ENCODE data around the gene GPANK1. TPM values are rescaled to one million over a fixed set of nuclear protein-coding genes. Genes with fewer than 3 reads are reported as not detected.
"Not testable (repeated sequence)": the region's sequence is repeated elsewhere in the genome, so short reads cannot be mapped to it uniquely, and the experiment has no call there.

GPANK1 gene
- total RNA-seq, 5 donors from 2014 or later (not counting 1 experiment from before 2014, with no cell fraction given), result 13.0 to 27.6 (median 23.3) TPM

DNA sequence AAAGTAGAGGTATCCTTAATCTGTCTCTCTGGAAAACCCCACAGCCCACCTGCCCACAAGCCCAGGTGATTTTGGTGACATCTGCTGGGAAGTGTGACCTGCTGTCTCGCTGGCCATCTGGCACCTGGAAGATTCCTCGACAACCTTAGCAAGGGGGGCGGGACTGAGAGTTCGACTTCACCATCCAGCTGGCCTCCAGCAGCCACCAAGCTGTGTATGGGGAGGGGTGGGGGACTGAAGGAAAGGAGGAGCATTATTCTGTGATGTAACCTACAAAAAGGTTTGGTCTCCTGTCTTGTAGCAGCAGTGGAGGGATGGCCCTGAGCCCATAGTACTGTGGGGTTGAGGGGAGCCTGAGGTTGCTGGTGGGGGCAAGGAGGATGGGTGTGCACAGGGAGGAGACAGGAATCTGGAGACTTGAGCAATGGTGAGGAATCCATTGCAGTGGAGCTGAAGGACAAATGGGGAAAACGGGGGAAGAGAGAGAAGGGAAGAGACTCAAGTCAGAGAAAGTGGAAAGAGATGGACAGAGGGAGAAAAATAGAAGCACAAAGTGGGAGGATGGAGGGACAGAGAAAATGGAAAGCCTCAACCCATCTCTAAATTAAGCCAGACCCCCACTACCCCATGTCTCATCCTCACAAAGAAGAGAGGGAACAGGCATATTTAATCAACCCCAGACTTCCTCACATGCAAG lies 45.9 kb upstream of the GPANK1 start:
- ChIA-PET POLR2A (no interaction called here), CTCF (no interaction called here)
- H3K27me3 Mint-ChIP-seq, result no peaks in the 10 kb centered on the region
- no peak overlapping the region for H3K27ac Mint-ChIP-seq
- H3K36me3 Mint-ChIP-seq, result no peaks in the 10 kb centered on the region
- peak overlapping the region in 1 of 3 donors; percentile 10 for H3K4me3 Mint-ChIP-seq
- H3K4me1 Mint-ChIP-seq, result peaks cover 17 to 25% (median 24%) of the 10 kb centered on the region in 3 donors
- Histone ChIP-seq H3K4me3 (ENCODE audit: control insufficient read depth in 1 of 2, extremely low read depth in 1 of 2, low read length in 1 of 2) (no peak overlapping the region), H3K4me1 (ENCODE audit: control insufficient read depth in 1 of 2, extremely low read depth in 1 of 2, insufficient read depth in 2 of 2, low read length in 2 of 2) (peaks cover 12 to 18% of the 10 kb centered on the region in 2 experiments), H3K27me3 (replicated peaks in 1 of 2; ENCODE audit: control insufficient read depth in 2 of 2, extremely low read depth in 1 of 2, insufficient read depth in 2 of 2, low read length in 1 of 2) (peaks cover 0 to 26% of the 10 kb centered on the region in 2 experiments), H3K36me3 (ENCODE audit: control insufficient read depth in 2 of 2, extremely low read depth in 1 of 2, insufficient read depth in 1 of 2, low read length in 1 of 2) (no peaks in the 10 kb centered on the region), H3K27ac (ENCODE audit: low read length) (no peak overlapping the region), H3K9me3 (no peaks in the 10 kb centered on the region)
- no peak for DNase-seq
- no peaks in the 10 kb centered on the region for H3K9me3 Mint-ChIP-seq
- 81% methylated on average over 4 of the region's 5 CpGs for WGBS (ENCODE audit: insufficient coverage)
- ATAC-seq (replicated peaks in 1 of 4), result no peak

DNA sequence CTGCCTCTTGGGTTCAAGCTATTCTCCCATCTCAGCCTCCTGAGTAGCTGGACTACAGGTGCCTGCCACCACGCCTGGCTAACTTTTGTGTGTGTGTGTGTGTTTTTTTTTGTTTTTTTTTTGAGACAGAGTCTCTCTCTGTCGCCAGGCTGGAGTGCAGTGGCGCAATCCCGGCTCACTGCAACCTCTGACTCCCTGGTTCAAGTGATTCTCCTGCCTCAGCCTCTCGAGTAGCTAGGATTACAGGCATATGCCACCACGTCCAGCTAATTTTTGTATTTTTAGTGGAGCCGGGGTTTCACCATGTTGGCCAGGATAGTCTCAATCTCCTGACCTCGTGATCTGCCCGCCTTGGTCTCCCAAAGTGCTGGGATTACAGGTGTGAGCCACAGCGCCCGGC lies 44.4 kb upstream of the GPANK1 start:
- ChIA-PET CTCF (interaction anchor here in 1 of 2 donors (0.7 to 0.8 kb wide), 2 partner anchors 17 to 148 kb away, joined by 4 to 5 read pairs; no protein-coding TSS in a partner anchor), POLR2A (interaction anchor here in 1 of 2 donors (0.7 kb wide), 2 partner anchors 56 to 570 kb away, joined by 4 to 6 read pairs; no protein-coding TSS in a partner anchor)
- DNase-seq; H3K36me3 Mint-ChIP-seq; ATAC-seq (replicated peaks in 1 of 4); H3K4me3 ChIP-seq (ENCODE audit: control insufficient read depth in 1 of 2, extremely low read depth in 1 of 2, low read length in 1 of 2); H3K4me3 Mint-ChIP-seq; H3K9me3 ChIP-seq; H3K27ac Mint-ChIP-seq; H3K36me3 ChIP-seq (ENCODE audit: control insufficient read depth in 2 of 2, extremely low read depth in 1 of 2, insufficient read depth in 1 of 2, low read length in 1 of 2); H3K9me3 Mint-ChIP-seq; H3K27ac ChIP-seq (ENCODE audit: low read length); H3K27me3 Mint-ChIP-seq: not testable (repeated sequence)
- Histone ChIP-seq H3K4me1 (ENCODE audit: control insufficient read depth in 1 of 2, extremely low read depth in 1 of 2, insufficient read depth in 2 of 2, low read length in 2 of 2) (peaks cover 10 to 17% of the 10 kb centered on the region in 2 experiments), H3K27me3 (replicated peaks in 1 of 2; ENCODE audit: control insufficient read depth in 2 of 2, extremely low read depth in 1 of 2, insufficient read depth in 2 of 2, low read length in 1 of 2) (peaks cover 0 to 23% of the 10 kb centered on the region in 2 experiments)
- 96% methylated on average over 10 of the region's 11 CpGs for WGBS (ENCODE audit: insufficient coverage)
- peaks cover 17 to 22% (median 21%) of the 10 kb centered on the region in 3 donors for H3K4me1 Mint-ChIP-seq

DNA sequence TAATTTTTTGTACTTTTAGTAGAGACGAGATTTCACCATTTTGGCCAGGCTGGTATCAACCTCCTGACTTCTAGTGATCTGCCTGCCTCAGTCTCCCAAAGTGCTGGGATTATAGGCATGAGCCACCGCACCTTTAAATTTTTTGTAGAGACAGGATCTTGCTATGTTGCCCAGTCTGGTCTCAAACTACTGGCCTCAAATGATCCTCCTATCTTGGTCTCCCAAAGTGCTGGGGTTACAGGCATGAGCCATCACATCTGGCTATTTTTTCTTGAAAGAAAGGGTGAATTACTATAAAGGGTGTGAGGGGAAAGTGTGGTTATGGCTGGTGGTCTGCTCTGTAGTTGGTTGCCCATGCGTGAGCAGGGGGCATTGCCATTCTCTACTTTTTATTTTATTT lies 43.4 kb upstream of the GPANK1 start:
- Mint-ChIP-seq H3K9me3 (no peaks in the 10 kb centered on the region), H3K4me3 (no peak overlapping the region), H3K4me1 (peaks cover 21 to 26% (median 24%) of the 10 kb centered on the region in 3 donors), H3K27ac (no peak overlapping the region), H3K36me3 (no peaks in the 10 kb centered on the region), H3K27me3 (no peaks in the 10 kb centered on the region)
- ATAC-seq (replicated peaks in 1 of 4), result no peak
- no CpG with 5 or more reads among the region's 3 CpGs for WGBS (ENCODE audit: insufficient coverage)
- no peak for DNase-seq
- POLR2A ChIA-PET, result interaction anchor here in 1 of 2 donors (0.6 kb wide), 1 partner anchor 123 kb away, joined by 3 read pairs; no protein-coding TSS in a partner anchor
- no peak overlapping the region for H3K4me3 ChIP-seq (ENCODE audit: control insufficient read depth in 1 of 2, extremely low read depth in 1 of 2, low read length in 1 of 2)
- peaks cover 5 to 21% of the 10 kb centered on the region in 2 experiments for H3K4me1 ChIP-seq (ENCODE audit: control insufficient read depth in 1 of 2, extremely low read depth in 1 of 2, insufficient read depth in 2 of 2, low read length in 2 of 2)
- peaks cover 0 to 21% of the 10 kb centered on the region in 2 experiments for H3K27me3 ChIP-seq (replicated peaks in 1 of 2; ENCODE audit: control insufficient read depth in 2 of 2, extremely low read depth in 1 of 2, insufficient read depth in 2 of 2, low read length in 1 of 2)
- no peaks in the 10 kb centered on the region for H3K9me3 ChIP-seq
- CTCF ChIA-PET, result interaction anchor here in 1 of 2 donors (0.6 kb wide), 1 partner anchor 123 kb away, joined by 3 read pairs; no protein-coding TSS in a partner anchor
- H3K36me3 ChIP-seq (ENCODE audit: control insufficient read depth in 2 of 2, extremely low read depth in 1 of 2, insufficient read depth in 1 of 2, low read length in 1 of 2), result no peaks in the 10 kb centered on the region
- H3K27ac ChIP-seq (ENCODE audit: low read length), result no peak overlapping the region

DNA sequence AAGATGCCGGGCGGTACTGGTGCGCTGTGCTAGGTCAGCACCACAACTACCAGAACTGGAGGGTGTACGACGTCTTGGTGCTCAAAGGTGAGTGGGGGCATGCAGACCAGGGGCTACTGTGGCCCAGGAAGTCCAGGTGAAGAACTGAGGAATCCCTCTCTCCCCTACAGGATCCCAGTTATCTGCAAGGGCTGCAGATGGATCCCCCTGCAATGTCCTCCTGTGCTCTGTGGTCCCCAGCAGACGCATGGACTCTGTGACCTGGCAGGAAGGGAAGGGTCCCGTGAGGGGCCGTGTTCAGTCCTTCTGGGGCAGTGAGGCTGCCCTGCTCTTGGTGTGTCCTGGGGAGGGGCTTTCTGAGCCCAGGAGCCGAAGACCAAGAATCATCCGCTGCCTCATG lies 42.9 kb upstream of the GPANK1 start:
- Histone ChIP-seq H3K27me3 (replicated peaks in 1 of 2; ENCODE audit: control insufficient read depth in 2 of 2, extremely low read depth in 1 of 2, insufficient read depth in 2 of 2, low read length in 1 of 2) (peaks cover 0 to 19% of the 10 kb centered on the region in 2 experiments), H3K36me3 (ENCODE audit: control insufficient read depth in 2 of 2, extremely low read depth in 1 of 2, insufficient read depth in 1 of 2, low read length in 1 of 2) (no peaks in the 10 kb centered on the region), H3K4me3 (ENCODE audit: control insufficient read depth in 1 of 2, extremely low read depth in 1 of 2, low read length in 1 of 2) (no peak overlapping the region), H3K9me3 (no peaks in the 10 kb centered on the region), H3K4me1 (ENCODE audit: control insufficient read depth in 1 of 2, extremely low read depth in 1 of 2, insufficient read depth in 2 of 2, low read length in 2 of 2) (peaks cover 2 to 21% of the 10 kb centered on the region in 2 experiments), H3K27ac (ENCODE audit: low read length) (no peak overlapping the region)
- POLR2A ChIA-PET, result no interaction called here
- ATAC-seq (replicated peaks in 1 of 4) (no peak), DNase-seq (no peak)
- H3K27me3 Mint-ChIP-seq, result no peaks in the 10 kb centered on the region
- no peak overlapping the region for H3K4me3 Mint-ChIP-seq
- H3K9me3 Mint-ChIP-seq, result no peaks in the 10 kb centered on the region
- H3K27ac Mint-ChIP-seq, result no peak overlapping the region
- peaks cover 24 to 28% (median 26%) of the 10 kb centered on the region in 3 donors for H3K4me1 Mint-ChIP-seq
- no peaks in the 10 kb centered on the region for H3K36me3 Mint-ChIP-seq
- 81% methylated on average over 3 of the region's 10 CpGs for WGBS (ENCODE audit: insufficient coverage)
- CTCF ChIA-PET, result no interaction called here

DNA sequence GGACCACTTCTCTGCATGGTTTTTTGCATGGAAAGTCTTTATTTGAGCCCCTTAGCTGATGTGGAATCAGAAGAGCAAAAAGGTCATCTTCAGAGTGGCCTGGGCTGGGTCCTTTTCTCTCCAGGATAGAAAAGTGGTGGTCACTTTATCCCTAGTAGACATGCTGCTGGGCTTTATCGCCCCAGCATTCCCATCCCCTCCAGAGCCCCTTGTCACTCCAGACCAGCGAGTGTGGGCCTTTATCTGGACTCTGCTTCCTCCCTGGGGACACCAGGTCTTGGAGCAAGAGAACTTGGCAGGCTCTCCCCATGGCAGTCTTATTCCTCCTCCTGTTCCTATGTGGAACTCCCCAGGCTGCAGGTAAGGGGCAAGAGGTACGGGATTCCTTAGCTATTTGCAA lies 41.8 kb upstream of the GPANK1 start, which contains the start of gene LY6G6F:
Gene LY6G6F (plus strand): TSS at position 268 of the 400 bp plus-strand sequence. CDS start 41 bp downstream, at position 309.
- Mint-ChIP-seq H3K4me3 (no peak within 1 kb of the TSS), H3K9me3 (no peaks in the 10 kb centered on the region), H3K4me1 (peaks cover 25 to 32% (median 30%) of the 10 kb centered on the region in 3 donors), H3K27ac (no peak within 1 kb of the TSS), H3K27me3 (no peaks in the 10 kb centered on the region), H3K36me3 (no peaks in the 10 kb centered on the region)
- Histone ChIP-seq H3K4me1 (ENCODE audit: control insufficient read depth in 1 of 2, extremely low read depth in 1 of 2, insufficient read depth in 2 of 2, low read length in 2 of 2) (peaks cover 12 to 29% of the 10 kb centered on the region in 2 experiments), H3K27me3 (replicated peaks in 1 of 2; ENCODE audit: control insufficient read depth in 2 of 2, extremely low read depth in 1 of 2, insufficient read depth in 2 of 2, low read length in 1 of 2) (peaks cover 0 to 19% of the 10 kb centered on the region in 2 experiments), H3K9me3 (no peaks in the 10 kb centered on the region), H3K36me3 (ENCODE audit: control insufficient read depth in 2 of 2, extremely low read depth in 1 of 2, insufficient read depth in 1 of 2, low read length in 1 of 2) (no peaks in the 10 kb centered on the region), H3K27ac (ENCODE audit: low read length) (no peak within 1 kb of the TSS), H3K4me3 (ENCODE audit: control insufficient read depth in 1 of 2, extremely low read depth in 1 of 2, low read length in 1 of 2) (no peak within 1 kb of the TSS)
- ChIA-PET CTCF (interaction anchor here in 1 of 2 donors (0.6 kb wide), 1 partner anchor 123 kb away, joined by 5 read pairs; no protein-coding TSS in a partner anchor), POLR2A (interaction anchor here (0.6 to 0.8 kb wide), 3 partner anchors 11 to 249 kb away, joined by 3 to 9 read pairs (median 4); no protein-coding TSS in a partner anchor)
- DNase-seq (no peak), ATAC-seq (replicated peaks in 1 of 4) (no peak)
- WGBS (ENCODE audit: insufficient coverage), result no CpG with 5 or more reads among the region's 3 CpGs

DNA sequence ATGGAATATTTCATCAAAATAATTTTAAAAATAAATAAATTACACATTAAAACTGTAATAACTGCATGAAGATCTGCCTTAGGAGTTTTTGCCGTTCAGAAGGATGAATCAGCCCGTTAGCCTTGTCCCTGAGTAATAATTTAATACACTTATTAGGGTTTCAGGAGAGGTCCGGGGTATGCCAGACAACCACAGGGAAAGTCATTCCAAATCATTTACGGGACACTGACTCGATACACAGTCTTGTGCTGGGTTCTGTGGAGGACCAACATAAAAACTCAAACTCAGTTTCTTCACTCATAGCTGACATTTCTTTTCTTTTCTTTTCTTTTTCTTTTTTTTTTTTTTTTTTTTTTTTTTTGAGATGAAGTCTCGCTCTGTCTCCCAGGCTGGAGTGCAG lies 41.1 kb upstream of the GPANK1 start:
- POLR2A ChIA-PET, result interaction anchor here (0.6 to 0.8 kb wide), 3 partner anchors 11 to 250 kb away, joined by 3 to 9 read pairs (median 4); no protein-coding TSS in a partner anchor
- CTCF ChIA-PET, result no interaction called here
- no peaks in the 10 kb centered on the region for H3K27me3 Mint-ChIP-seq

More for the DNA sequence above, 41.1 kb upstream of the GPANK1 start:
- H3K36me3 Mint-ChIP-seq, result peaks cover 3% of the 10 kb centered on the region
- Histone ChIP-seq H3K9me3 (no peaks in the 10 kb centered on the region), H3K4me1 (ENCODE audit: control insufficient read depth in 1 of 2, extremely low read depth in 1 of 2, insufficient read depth in 2 of 2, low read length in 2 of 2) (peaks cover 13 to 28% of the 10 kb centered on the region in 2 experiments), H3K27me3 (replicated peaks in 1 of 2; ENCODE audit: control insufficient read depth in 2 of 2, extremely low read depth in 1 of 2, insufficient read depth in 2 of 2, low read length in 1 of 2) (peaks cover 0 to 19% of the 10 kb centered on the region in 2 experiments), H3K36me3 (ENCODE audit: control insufficient read depth in 2 of 2, extremely low read depth in 1 of 2, insufficient read depth in 1 of 2, low read length in 1 of 2) (no peaks in the 10 kb centered on the region), H3K27ac (ENCODE audit: low read length) (no peak overlapping the region), H3K4me3 (ENCODE audit: control insufficient read depth in 1 of 2, extremely low read depth in 1 of 2, low read length in 1 of 2) (no peak overlapping the region)
- H3K27ac Mint-ChIP-seq, result no peak overlapping the region
- no peaks in the 10 kb centered on the region for H3K9me3 Mint-ChIP-seq
- ATAC-seq (replicated peaks in 1 of 4) (no peak), DNase-seq (no peak)
- no peak overlapping the region for H3K4me3 Mint-ChIP-seq
- peaks cover 27 to 33% (median 30%) of the 10 kb centered on the region in 3 donors for H3K4me1 Mint-ChIP-seq
- WGBS (ENCODE audit: insufficient coverage), result no CpG with 5 or more reads among the region's 6 CpGs
